NCI-H1092 treated with DMSO at 0.1 percent for 48 hours (cell line): ENCODE data around the gene UTF1.
"Not testable (repeated sequence)": the region's sequence is repeated elsewhere in the genome, so short reads cannot be mapped to it uniquely, and the experiment has no call there.

Source experiments
- DNase-seq: peaks from one replicate; lab custom pipeline; 2025; lab: John Stamatoyannopoulos, UW

UTF1 gene

GRCh38 chr10:133265052-133265451 lies 35.0 kb downstream of the UTF1 start:
- DNase-seq = not testable (repeated sequence)

- DNase-seq = no peak
Measured at GRCh38 chr10:133266056-133266795, 36.2 kb downstream of the UTF1 start.

- no peak for DNase-seq
Measured at GRCh38 chr10:133267293-133267692, 37.3 kb downstream of the UTF1 start.

- DNase-seq = no peak
Measured at GRCh38 chr10:133267829-133268228, 37.8 kb downstream of the UTF1 start.

- no peak for DNase-seq
Measured at GRCh38 chr10:133268532-133268931, 38.5 kb downstream of the UTF1 start.

GRCh38 chr10:133269367-133269766 lies 39.4 kb downstream of the UTF1 start:
- no peak for DNase-seq

- no peak for DNase-seq
Measured at GRCh38 chr10:133270204-133270603, 40.2 kb downstream of the UTF1 start.

- no peak for DNase-seq
Measured at GRCh38 chr10:133270773-133271297, 40.8 kb downstream of the UTF1 start.

- no peak for DNase-seq
Measured at GRCh38 chr10:133271521-133272300, 41.7 kb downstream of the UTF1 start.

GRCh38 chr10:133272301-133272963 lies 42.4 kb downstream of the UTF1 start:
- no peak for DNase-seq

- no peak for DNase-seq
Measured at GRCh38 chr10:133272964-133273420, 43.0 kb downstream of the UTF1 start.

- no peak for DNase-seq
Measured at GRCh38 chr10:133273534-133274143, 43.6 kb downstream of the UTF1 start.

- DNase-seq = no peak
Measured at GRCh38 chr10:133274751-133275683, 45.0 kb downstream of the UTF1 start.

GRCh38 chr10:133275684-133276092 lies 45.7 kb downstream of the UTF1 start:
- DNase-seq = no peak

- DNase-seq = no peak
Measured at GRCh38 chr10:133276100-133276434, 46.0 kb downstream of the UTF1 start.

- DNase-seq = no peak
Measured at GRCh38 chr10:133276435-133277201, 46.6 kb downstream of the UTF1 start, which contains the start of gene ADAM8. TSS of gene ADAM8 (minus strand) at chr10:133276868. CDS start at chr10:133276817, 51 bp downstream.

- DNase-seq = no peak
Measured at GRCh38 chr10:133277277-133277992, 47.4 kb downstream of the UTF1 start.

GRCh38 chr10:133277993-133278576 lies 48.1 kb downstream of the UTF1 start:
- no peak for DNase-seq
